Measurements from ENCODE around the gene HCK.

Gene HCK

GRCh38 chr20:32062776-32063170, 10.7 kb downstream of the HCK start:
- no peak for DNase-seq (ENCODE audit: low spot score)

GRCh38 chr20:32063695-32064094, 11.7 kb downstream of the HCK start:
- no peak for DNase-seq (ENCODE audit: low spot score)

DNA sequence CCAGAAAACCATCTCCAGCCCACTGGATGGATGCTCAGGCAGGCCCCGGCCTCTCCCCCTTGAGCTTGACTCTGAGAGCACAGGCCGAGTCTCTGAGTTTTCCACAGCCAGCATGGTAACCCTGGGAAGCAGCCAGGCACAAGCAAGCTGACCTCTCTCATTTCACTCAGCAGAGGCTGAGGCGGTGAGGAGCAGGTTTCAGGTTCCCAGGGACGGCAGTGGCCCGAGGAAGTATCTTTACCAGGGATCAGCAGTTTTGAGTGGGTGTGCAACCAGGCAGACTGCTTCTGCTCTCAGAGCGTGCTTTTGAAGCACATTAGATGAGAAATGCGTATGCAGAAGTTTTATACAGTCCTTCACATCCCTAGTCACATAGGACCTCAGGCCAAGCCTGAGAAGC, 12.6 kb downstream of the HCK start:
- DNase-seq (ENCODE audit: low spot score) = no peak

DNA sequence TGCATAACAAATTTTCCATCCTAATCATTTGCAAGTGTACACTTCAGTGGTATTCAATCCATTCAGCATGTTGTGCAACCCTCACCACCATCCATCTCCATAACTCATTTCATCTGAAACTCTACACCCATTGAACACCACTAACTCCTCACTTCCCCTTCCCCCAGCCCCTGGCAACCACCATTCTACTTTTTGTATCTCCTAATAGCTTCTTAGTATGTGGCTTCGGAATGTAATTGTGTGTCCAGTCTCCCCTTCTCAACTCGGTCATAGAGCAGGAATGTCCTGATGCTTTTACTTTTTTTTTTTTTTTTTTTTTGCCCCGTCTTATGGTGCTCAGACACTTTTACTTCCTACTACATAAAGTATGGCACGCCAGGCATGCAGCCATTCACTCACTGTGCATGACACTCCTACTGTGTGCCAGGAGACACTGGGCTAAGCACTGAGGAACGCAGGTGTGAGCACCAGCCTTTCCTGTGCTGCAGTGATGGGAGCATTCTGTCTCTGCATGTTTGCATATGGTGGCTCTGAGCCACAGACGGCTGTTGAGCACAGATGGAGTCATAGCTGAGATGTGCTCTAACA, 15.3 kb downstream of the HCK start:
- DNase-seq (ENCODE audit: low spot score) = no peak

GRCh38 chr20:32068174-32068573, 16.1 kb downstream of the HCK start:
- no peak for DNase-seq (ENCODE audit: low spot score)

DNA sequence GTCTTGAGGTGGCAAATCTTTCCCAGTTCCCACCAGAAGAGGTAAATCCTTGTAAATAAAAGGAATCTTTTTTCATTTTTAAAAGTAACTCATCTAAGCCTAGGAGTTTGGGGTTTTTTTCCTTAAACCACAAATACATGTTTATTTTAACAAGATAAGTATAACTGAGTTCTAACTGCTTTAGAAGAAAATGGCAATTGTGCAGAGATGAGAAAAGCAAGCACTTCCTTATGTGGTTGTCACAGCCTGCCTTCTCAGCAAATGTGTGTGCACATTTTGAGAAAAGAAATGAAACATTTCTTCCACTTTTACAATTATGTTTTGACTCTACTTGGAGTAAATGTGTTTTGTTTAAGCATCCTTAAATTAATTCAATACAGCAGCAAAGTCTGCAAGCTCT, 17.7 kb downstream of the HCK start:
- DNase-seq (ENCODE audit: low spot score) = no peak

DNA sequence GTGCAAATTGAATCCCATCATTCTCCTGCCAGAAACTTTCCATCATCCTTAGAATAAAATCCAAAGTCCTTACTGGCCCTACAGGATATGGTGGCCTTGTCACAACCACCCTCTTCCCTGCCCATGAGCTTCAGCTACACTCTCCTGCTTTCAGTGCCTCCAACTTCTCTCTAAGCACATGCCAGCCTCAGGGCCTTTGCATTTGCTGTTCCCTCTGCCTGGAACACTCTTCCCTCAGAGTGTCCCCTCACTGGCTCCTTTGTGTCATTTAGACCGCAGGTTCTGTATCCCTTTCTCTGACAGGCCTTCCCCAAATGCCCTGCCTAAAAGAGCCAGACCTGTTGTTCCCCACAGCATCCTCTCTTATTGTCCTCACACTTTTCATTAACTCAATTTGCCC, 18.2 kb downstream of the HCK start:
- DNase-seq (ENCODE audit: low spot score) = no peak

GRCh38 chr20:32070690-32071213, 18.7 kb downstream of the HCK start:
- no peak for DNase-seq (ENCODE audit: low spot score)

DNA sequence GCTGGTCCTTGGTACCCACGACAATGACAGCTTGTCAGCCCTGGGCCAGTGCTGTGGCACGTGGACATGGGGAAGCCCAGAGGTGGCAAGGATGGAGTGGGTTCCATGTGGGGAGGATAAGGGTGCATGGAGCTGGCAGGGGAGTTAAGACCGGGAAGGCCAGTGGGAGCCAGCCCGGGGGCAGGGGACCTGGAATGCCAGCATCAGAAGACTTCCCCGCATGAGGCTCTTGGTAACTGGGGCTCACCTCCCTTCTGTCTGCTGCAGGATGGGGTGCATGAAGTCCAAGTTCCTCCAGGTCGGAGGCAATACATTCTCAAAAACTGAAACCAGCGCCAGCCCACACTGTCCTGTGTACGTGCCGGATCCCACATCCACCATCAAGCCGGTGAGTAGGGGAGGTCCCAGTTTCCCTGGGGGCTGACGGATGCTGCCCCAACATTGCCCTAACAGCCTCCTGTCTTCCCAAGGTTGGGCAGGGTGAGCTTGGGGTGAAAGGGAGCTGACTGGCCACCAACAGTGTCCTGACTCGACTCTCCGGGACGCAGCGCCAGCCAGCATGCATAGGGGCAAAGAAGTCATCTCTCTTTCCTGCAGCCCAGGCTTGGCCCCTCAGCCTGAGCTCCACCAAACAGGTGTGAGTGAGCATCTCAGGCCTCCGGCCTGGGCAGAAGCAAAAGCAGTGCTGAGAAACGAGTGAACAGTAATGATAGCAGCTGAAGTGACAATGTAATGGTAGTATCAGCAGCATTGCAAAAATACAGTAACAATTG, 19.5 kb downstream of the HCK start:
- no peak for DNase-seq (ENCODE audit: low spot score)

DNA sequence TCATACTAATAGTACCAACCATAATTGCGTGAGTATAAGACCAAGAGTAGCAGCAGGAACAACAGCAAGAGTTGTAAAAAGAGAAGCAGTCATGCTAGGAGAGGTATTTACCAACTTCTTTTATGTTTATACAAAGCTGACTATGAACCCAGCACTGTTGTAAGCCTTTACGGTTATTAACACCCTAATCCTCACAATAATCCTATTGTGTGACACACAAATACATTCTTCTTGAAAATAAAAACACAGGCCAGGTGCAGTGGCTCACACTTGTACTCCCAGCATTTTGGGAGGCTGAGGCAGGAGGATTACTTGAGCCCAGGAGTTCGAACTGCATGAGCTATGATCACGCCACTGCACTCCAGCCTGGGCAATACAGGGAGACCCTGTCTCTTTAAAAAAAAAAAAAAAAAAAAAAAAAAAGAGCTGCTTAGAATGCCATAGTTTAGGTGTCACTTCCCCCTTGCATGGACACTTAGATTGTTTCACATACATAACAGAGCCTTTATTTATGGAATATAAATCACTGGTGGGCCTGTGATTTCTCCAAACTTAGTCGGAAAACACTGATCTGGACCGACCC, 20.2 kb downstream of the HCK start:
- no peak for DNase-seq (ENCODE audit: low spot score)

GRCh38 chr20:32075534-32075933, 23.5 kb downstream of the HCK start:
- no peak for DNase-seq (ENCODE audit: low spot score)

- no peak for DNase-seq (ENCODE audit: low spot score)
These were observed 25.1 kb downstream of the HCK start for GRCh38 chr20:32077190-32077589.

DNA sequence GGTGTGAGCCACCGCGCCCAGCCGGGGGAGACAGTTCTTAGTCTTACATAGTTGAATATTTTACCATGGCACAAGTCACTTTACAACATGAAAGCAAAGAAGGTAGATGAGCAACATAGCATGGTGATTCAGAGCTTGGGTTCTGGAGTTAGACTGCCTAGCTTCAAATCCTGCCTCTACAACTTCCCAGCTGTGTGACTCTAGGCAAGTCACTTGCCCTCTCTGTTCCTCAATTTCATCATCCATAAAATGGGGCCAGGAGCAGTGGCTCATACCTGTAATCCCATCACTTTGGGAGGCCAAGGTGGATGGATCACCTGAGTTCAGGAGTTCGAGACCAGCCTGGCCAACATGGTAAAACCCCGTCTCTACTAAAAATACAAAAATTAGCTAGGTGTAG, 26.3 kb downstream of the HCK start:
- no peak for DNase-seq (ENCODE audit: low spot score)

DNA sequence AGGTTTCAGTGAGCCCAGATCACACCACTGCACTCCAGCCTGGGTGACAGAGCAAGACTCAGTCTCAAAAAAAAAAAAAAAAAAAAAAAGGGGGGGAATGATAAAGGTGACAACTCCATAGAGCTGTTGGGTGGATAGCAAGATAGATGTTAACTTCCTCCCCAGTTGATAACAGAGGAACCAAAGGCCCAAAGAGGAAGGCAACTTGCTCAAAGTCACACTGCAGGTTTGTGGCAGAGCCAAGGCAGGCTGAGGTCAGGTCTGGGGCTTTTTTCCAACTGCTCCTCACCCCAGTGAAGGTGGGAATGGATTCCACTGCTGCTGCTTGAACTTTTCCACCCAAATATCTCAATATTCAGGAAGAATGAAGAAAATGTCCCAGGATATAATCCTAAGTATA, 26.7 kb downstream of the HCK start:
- DNase-seq (ENCODE audit: low spot score) = no peak

- no peak for DNase-seq (ENCODE audit: low spot score)
These were observed 27.6 kb downstream of the HCK start for GRCh38 chr20:32079655-32080109.

- DNase-seq (ENCODE audit: low spot score) = no peak
These were observed 28.7 kb downstream of the HCK start for GRCh38 chr20:32080783-32081182.

DNA sequence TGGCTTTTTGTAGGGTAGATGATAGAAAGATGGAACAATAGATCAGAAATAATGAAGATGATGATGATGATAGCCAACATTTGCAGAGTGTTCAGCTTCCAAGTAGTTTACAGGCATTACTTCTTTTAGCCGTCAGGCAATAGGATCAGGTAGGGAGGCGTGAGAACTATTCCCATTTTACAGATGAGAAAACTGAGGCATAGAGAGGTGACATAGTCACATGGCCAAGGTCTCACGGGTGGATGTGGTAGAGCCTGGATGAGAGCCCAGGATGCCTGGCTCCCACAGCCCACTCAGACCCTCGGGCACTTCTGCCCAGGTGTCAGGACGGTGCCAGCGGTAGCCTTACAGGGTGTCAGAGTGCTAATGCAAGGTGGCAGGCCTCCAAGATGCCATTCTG, 31.4 kb downstream of the HCK start:
- no peak for DNase-seq (ENCODE audit: low spot score)

- DNase-seq (ENCODE audit: low spot score) = no peak
These were observed 35.0 kb downstream of the HCK start for GRCh38 chr20:32087070-32087469.

DNA sequence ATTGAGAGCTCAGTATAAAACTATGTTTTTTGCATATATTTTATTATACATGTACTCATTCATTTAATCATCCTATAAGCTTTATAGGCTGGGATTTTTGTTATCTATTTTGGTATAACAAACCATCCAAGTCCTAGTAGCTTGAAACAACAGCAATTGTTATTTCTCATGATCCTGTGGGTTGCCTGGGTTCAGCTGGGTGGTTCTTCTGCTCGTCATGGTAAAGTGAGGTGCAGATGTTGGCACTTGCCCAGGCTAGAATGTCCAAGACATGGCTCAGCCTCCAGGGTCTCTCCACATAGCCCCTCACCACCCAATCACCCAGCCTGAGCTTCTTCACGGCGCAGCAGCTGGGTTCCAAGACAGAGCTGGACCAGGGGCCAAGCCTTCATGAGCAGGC, 36.7 kb downstream of the HCK start:
- no peak for DNase-seq (ENCODE audit: low spot score)

DNA sequence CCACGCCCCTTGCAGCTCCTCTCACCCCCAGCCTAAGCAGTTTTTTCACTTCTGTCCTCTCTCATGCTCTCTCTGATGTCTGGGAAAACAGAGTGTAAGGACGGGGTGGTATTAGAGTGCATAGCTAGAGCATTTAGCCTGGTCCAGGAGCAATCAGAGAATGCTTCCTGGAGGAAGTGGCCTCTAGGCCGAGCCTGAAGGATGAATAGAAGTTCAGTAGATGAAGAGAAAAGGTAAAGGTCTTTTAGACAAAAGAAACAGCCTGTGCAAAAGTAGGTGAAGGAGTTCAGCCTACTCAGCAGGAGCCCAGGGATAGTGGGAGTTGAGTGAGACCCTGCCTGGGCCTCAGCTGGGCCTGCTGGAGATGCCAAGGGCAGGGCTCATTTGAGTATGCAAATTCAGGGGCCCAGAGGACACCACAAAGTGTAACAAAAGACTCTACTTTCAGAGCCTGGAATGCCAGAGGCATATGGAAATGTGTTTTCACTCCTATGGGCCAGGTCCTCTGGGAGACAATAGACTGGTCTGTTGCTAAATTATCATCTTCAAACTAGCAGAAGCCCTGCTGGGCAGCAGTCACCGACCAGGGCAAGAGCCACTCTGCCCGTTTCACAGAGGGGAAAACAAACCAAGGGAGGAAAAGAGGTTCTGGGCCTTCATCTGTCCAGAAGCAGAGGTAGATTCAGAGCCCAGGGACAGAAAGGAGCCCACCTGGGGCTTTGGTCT, 37.8 kb downstream of the HCK start:
- DNase-seq (ENCODE audit: low spot score) = no peak

- DNase-seq (ENCODE audit: low spot score) = peak; percentile 62
These were observed 39.9 kb downstream of the HCK start for GRCh38 chr20:32091888-32092346.

DNA sequence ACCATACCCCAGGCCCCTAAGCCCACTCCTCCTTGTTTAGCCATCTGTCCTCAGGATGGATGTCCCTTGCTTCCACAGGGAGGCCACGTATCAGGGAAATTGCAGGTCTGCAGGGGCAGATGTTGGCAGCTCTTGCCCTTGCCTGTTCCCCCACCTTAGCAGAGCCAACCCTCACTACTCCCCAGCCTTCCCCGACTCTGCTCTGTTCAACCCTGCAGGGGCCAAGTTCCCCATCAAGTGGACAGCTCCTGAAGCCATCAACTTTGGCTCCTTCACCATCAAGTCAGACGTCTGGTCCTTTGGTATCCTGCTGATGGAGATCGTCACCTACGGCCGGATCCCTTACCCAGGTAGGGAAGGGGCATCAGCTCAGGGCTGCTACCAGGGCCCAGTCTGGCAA, 46.7 kb downstream of the HCK start:
- no peak for DNase-seq (ENCODE audit: low spot score)

Data from kidney capillary endothelial cell (primary cell).